ENCODE measurements around the gene TMEM92.
"Not testable (repeated sequence)": the region's sequence is repeated elsewhere in the genome, so short reads cannot be mapped to it uniquely, and the experiment has no call there.

The TMEM92 gene

DNA sequence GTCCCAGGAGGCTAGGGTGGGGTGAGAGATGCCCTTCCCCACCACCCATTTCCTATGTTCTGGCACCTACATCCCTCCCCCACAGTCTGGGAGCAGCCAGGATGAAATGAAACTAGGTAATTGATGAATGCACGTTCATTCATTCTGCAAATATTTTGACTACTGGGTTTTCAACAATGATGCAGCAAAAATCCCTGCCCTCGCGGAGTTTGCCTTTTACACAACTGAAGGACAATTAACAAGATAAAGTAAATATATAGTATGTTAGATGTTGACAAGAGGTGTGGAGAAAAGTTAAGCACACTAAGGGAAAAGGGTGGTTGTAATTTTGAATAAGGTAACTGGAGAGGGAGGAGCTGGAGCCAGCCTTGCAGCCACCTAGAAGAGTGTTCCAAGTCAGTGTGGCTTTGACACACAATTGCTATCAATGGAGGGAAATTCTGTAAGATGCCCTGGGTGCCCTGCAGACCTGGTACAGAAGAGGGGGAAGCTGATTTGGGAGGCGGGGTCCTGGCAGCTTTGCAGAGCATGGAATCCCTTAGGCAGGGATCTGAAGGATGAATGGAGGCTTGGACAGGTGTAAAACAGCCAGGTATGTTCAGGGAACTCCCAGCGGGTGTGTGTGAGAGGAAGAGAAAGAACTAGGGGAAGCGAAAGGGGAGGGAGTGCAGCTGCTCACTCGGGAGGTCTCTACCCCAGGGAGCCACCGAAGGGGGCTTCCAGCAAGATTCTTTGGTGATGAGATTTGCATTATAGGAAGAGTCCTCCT is 2.5 kb downstream of the TMEM92 start:
- no peak for DNase-seq (ENCODE audit: low read depth in 3 of 3)

DNA sequence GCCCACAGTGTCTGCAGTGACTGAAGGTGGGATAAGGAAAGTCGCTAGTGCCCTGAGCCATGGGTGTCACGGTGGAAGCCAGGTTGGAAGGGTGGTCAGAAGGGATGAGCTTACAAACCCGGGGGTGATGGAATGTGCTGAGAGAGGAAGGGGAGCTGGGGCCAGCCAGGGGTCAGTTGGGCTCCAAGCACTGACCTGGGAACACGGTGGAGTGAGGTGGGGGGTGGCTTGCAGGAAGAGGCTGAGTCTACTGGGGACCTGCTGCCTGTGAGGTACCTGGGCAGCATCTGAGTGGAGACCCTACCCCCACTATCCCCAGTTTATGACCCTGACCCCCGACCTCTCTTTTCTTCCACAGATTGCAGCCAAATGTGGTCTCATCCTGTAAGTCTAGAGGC is 3.1 kb downstream of the TMEM92 start:
- no peak for DNase-seq (ENCODE audit: low read depth in 3 of 3)

DNA sequence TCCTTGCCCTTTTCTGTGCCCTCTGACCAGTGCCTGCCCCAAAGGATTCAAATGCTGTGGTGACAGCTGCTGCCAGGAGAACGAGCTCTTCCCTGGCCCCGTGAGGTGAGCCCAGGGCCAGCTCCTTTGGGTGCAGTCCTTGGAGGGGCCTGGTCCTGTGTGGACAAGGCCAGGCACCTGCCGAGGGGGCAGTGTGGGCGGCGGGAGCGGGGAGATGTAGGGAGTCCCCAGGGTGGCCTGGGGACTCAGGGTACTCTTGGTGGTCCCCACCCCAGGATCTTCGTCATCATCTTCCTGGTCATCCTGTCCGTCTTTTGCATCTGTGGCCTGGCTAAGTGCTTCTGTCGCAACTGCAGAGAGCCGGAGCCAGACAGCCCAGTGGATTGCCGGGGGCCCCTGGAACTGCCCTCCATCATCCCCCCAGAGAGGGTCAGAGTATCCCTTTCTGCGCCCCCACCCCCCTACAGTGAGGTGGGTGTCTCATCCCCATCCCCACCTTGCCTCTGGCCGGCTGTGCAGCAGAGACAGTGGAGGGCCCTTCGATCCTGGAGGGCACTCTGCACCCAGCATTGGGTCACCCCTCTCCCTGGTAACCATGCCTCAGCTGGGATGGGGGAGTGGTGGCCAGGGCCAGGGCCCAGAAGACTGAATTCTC is 4.4 kb downstream of the TMEM92 start:
- DNase-seq (ENCODE audit: low read depth in 3 of 3) = no peak

DNA sequence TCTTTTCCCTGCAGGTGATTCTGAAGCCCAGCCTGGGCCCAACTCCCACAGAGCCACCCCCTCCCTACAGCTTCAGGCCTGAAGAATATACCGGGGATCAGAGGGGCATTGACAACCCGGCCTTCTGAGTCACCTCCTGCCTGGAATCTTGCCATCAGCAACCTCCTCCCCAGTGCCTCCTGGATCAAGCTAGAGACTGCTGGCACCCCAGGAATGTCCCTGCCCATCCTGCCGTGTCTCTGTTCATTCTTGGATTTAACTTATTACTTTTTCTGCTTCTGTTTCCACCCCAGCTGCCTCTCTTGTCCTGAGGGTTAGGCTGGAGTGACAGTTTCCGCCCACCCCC is 4.9 kb downstream of the TMEM92 start:
- DNase-seq (ENCODE audit: low read depth in 3 of 3) = no peak

DNA sequence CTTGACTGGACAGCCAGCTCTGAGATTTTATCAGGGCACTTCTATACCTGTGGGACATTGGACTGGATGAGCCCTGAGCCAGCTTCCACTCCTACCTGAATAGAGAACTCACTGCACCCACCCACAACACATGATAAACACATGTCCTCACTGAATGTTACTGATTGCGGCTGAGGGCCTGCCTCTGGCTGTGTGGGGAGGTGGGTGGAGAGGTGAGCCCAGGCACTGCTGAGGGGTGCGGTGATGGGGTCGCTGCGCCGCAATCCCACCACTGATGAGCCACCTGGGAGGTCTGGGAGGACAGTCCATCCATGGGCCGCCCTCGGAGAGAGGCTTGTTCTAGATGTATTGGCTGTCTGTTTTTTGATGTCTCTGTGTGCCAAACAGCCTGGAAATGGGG is 5.4 kb downstream of the TMEM92 start:
- no peak for DNase-seq (ENCODE audit: low read depth in 3 of 3)

DNA sequence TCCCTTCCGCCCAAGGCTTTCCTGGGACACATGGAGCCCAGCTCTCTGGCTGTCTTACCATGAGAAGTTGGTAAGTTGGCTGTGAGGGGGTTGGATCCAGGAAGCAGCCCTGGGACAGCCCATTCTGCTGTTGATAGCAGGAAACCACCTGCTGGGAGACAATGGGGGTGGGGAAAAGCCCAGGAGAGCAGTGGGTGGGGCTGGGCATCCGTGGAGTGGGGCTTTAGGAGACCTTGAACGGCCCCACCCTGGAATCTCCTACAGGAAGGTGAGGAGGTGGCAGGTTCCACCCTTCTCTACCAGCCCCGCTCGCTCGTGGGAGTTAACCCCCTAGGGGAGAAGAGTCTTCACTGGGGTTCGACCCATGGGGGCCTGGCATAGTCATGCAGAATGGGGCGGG is 5.8 kb downstream of the TMEM92 start:
- DNase-seq (ENCODE audit: low read depth in 3 of 3) = no peak

DNA sequence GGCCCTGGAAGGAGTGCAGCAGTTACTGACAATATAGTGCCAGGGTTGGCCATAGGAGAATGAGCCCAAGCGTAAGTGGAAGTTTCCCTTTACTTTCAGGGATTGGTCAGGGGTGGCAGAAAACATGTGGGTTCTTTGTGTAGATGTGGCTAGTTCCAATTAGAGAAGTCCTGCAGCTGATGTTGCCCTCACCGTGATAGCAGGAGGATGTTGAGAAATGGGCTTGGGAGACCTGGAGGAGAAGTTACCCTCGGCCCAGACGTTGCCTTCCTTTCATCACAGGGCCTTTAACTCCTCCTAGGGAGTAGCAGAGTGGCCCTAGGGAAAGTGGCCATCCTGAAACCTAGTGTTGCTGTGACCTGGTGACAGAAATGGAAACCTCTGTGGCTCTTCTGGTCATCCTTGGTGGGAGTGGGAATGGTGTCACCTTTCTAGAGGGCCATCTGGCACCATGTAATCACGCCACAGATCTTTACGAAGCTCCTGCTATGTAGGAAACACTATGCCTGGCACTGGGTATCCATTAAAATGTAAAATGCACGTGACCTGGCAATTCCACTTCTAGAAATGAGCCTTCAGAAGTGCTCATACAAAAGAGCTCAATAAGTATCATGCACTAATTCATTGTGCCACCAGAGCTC is 6.7 kb downstream of the TMEM92 start:
- no peak for DNase-seq (ENCODE audit: low read depth in 3 of 3)

DNA sequence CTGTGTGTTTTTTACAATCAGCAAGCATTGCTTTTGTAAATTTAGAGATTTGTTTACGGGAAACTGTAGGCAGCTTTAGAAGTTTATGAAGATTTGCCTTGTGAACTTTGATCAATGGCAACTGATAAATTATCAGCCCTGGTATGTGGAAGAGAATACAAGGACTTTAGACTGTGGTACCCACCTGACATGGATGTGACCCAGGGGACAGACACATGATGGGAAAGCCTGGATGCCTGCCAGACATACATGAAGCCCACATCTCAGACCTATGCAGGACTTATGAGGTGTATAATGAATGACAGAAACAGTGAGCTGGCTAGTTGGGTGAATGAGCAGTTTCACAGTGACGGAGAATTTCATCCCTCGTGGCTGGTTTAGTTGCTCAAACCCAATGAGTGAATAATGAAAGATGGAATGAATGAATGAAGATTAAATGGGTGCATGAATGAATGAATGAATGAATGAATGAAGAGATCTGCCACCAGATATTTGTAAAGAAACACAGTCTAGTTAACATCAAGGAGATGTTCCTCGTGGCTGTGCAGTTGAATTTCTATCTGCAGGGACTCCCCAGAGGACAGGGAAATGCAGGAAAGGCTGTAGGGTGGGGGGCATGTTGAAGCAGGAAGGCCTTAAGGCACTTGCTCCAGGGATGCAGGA is 7.6 kb downstream of the TMEM92 start:
- no peak for DNase-seq (ENCODE audit: low read depth in 3 of 3)

DNA sequence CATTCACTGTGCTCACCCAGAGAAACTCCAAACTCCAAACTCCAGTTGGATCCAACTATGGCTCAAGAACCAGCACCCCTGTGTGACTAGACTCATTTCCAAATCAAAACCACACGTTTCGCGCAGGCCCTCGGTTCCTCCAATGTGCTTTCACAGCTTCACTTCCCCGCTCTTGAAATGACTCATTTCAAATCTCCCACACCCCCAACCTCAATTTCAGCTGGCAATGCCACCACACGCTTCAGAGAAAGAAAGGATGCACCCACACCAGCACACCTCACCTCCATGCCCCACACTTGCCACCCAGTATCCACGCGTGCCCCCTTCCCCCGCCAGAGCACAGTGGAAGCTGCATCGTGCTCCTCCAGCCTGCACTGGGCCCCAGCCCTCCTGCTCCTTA is 9.0 kb downstream of the TMEM92 start:
- peak; percentile 26 to 35 (median 34) for DNase-seq (ENCODE audit: low read depth in 3 of 3)

DNA sequence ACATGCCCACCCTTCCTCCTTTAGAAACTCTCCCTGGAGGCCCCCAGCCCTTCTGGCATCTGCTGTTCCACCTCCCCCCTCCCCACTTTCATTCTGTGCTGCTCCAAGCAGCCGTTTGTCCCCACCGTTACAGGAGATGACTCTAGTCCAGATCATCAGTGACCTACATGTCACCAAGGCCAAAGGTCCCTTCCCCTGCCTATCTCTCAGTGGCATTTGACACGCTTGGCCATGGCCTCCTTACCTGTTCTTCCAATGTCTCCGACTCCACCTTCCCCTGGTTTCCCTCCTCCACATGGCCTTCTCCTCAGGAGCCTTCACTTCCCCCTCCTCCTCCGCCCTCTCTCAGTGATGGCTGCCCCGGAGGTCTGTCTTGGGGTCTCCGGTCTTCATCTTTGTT is 9.4 kb downstream of the TMEM92 start:
- no peak for DNase-seq (ENCODE audit: low read depth in 3 of 3)

DNA sequence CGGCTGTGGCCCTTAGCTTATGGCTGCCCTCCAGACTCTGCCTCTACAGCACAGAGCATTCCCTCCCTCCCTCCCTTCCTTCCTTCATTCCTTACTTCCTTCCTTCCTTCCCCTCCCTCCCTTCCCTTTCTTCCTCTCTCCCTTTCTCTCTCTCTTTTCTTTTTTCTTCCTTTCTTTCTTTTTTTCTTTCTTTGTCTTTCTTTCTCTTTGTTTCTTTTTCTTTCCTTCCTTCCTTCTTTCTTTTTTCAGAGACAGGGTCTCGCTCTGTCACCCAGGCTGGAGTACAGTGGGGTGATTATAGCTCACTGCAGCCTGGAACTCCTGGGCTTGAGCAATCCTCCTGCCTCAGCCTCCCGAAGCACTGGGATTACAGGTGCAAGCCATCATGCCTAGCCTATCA is 11.7 kb downstream of the TMEM92 start:
- DNase-seq (ENCODE audit: low read depth in 3 of 3) = no peak

DNA sequence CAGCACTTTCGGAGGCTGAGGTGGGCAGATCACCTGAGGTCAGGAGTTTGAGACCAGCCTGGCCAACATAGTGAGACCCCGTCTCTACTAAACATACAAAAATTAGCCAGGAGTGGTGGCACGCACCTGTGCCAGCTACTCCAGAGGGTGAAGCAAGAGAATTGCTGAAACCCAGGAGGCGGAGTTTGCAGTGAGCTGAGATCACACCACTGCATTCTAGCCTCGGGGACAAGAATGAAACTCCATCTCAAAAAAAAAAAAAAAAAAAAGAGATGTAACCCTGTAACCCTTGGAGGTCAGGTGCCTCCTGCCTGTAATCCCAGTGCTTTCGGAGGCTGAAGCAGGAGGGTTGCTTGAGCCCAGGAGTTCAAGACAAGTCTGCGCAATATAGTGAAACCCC is 13.0 kb downstream of the TMEM92 start:
- DNase-seq (ENCODE audit: low read depth in 3 of 3) = not testable (repeated sequence)

DNA sequence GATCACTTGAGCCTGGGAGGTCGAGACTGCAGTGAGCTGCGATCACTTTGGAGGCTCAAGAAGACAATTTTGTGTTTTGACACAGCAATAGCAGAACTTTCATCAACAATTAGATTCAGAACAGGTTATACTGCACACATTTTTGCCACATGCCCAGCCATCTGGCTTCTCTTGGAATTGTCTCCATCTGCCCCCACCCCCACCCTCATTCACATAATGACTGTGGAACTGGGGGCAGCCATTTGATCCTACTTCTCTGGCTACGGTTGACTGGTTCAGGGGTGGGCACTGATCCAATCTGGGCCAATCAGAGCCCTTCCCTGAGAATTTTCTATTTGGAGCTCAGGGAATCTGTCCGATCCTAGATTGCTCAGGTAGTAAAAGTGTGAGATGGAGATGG is 14.0 kb downstream of the TMEM92 start:
- no peak for DNase-seq (ENCODE audit: low read depth in 3 of 3)

DNA sequence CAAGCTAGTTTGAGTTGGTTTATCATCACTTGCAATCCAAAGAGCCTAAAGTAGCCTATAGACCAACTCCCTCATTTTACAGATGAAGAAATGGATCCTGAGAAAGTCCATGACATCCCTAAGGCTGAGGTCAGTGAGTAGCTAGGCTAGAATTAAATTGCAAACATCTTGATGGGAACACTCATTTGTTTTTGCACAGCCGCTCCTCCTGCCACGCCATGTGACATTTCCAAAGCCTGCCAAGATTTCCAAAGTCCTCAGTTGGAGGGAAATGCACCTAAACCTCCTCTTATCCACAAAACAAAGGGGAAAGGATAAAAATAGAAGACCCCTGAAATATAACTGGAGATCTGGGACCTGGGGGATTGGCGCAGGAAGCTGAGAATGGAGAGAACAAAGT is 15.0 kb downstream of the TMEM92 start:
- no peak for DNase-seq (ENCODE audit: low read depth in 3 of 3)

DNA sequence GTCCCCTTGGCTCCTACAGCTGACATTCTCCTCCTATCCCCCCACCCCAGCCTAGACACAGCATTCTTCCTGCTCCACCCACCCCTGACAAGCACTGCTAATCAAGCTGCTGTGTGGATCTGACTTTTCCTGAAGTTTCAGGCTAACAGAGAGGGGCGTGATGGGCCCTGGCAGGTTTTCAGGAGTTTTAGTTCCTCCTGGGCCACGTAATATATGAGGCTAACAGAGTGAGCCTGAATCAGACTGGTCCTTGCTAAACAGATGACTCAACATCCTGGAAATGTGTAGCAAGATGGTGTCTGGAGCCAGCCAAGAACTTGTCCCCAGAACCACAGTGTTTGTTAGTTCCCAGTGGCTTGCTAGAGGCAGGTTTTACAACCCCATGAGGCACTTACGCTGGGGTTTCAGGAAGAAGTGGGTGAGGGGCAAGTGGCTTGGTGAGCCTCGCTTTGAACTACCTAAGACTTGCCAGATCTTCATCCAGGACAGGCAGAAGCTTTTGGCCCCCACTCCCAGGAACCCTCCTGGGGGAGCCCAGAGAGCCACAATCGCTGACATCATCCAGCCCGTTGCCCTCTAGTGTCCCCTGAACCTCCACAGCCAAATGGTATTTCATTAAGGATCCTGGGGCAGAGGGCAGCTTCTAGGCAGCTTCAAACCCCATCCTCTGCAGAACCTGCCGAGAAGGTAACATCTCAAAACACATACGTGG is 15.9 kb downstream of the TMEM92 start:
- no peak for DNase-seq (ENCODE audit: low read depth in 3 of 3)

DNA sequence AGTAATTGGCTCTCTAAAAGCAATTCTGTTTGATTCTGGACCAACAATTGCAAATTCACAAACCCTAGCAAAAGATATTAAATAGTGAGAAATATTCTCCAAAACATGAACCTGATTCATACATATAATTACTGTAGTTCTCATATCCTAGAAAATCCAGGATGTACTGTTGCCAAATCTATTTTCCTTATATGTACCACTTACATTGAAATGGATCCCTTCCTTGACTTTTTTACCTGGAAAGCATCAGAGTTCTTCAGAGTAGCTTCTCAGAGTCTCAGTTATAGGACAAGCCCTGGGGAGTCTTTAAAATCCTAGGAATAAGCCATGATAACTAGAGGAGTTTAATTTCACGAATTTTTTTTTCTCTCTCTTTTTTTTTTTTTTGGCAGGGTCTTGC is 16.7 kb downstream of the TMEM92 start:
- DNase-seq (ENCODE audit: low read depth in 3 of 3) = no peak

DNA sequence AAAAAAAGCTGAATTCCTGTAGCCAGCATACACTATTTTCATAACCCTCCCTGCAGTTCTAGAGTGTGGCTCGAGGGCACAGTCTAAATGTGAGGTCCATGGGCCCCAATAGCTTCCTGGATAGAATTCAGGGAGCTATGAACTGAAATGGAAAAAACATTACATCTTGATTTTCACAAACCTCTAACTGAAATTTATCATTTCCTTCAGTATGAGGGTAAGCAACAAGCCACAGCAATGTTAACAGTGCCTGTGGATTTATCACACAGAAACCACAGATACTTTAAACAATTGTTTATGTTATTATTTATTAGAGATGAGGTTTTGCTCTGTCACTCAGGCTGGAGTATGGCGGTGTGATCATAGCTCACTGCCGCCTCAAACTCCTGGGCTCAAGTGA is 18.2 kb downstream of the TMEM92 start:
- DNase-seq (ENCODE audit: low read depth in 3 of 3) = no peak

DNA sequence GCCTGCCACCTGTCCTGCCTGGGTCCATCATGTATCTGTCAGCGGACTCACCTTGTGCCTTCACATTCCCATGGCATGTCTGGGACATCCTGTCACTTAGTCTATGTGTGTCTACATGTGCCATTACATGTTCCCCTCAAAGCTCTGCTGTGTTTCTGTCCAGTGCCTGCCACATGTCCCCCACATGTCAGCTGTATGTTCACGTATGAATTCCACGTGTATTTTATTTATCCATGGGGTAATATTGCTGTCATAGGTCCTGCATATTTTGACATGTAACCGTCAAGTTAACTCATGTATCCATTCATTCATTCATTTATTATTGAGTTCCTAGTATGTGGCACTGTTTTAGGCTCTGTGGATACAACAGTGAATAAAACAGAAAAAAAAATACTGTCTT is 20.8 kb downstream of the TMEM92 start:
- no peak for DNase-seq (ENCODE audit: low read depth in 3 of 3)

DNA sequence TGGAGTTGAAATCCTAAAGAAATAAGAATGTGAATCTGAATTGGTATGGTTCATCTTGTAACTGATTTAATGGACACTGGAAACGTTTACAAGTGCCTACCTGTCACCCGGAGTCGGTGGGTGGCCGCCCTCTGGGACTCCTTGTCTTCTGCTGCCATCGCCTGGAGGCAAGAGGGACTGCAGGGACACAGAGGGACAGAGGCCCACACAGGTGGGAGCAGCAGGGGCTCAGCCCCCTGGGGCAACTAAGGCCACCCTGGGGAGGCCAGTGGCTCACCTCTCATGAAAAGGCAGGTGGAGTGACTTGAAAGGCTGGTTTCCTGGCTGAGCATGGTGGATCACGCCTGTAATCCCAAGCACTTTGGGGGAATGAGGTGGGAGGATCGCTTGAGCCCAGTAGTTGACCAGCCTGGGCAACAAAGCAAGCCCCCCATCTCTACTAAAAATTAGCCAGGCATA is 23.2 kb downstream of the TMEM92 start:
- peak; percentile 70 to 79 (median 73) for DNase-seq (ENCODE audit: low read depth in 3 of 3)

DNA sequence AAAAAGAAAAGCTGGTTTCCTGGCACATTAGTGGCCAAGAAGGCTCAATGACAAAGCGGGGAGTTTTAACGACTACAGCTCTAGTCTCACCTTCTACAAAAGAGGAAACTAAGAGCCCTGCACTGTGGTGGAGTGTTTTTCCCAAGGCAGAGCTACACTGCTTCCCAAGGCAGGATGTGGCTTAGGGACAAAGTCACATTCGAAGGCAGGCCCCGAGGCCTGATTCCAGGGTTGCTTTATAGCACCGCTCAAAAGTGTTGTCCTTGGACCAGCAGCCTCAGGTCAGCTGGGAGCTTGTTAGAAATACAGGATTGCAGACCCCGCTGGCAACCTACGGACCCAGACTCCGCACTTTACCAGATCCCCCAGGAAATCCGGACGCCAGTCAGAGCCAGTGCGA is 23.8 kb downstream of the TMEM92 start:
- no peak for DNase-seq (ENCODE audit: low read depth in 3 of 3)

DNA sequence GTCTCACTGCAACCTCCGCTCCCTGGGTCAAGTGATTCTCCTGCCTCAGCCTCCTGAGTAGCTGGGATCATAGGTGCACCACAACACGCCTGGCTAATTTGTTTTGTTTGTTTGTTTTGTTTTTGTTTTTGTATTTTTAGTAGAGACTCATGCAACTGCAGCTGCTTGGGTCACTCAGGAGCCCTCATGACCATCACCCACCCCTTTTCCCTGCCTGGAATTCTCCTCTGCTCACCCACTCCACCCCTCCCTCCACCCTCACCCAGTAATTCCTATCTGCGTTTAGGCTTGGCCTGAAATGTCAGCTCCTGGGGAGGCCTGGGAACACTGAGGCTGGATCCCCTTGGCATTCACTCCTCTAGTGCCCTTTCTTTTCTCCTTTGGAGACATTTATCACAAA is 25.5 kb downstream of the TMEM92 start:
- no peak for DNase-seq (ENCODE audit: low read depth in 3 of 3)

DNA sequence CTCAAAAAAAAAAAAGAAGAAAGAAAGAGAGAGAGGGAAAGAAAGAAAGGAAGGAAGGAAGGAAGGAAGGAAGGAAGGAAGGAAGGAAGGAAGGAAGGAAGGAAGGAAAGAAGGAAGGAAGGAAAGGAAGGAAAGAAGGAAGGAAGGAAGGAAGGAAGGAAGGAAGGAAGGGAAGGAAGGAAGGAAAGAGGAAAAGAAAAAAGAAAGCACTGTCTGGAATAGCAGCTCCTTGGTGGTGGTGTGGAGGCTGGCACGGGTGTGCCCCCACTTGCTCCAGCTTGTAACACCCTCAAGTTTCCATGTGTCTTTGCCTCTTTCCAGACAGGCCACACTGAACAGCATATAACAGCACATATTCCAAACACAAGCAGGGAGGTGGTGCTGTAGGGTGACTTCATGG is 26.6 kb downstream of the TMEM92 start:
- not testable (repeated sequence) for DNase-seq (ENCODE audit: low read depth in 3 of 3)
